ENCODE results near the gene DDX42. TPM values are rescaled to one million over a fixed set of nuclear protein-coding genes. Genes with fewer than 3 reads are reported as not detected.
A peak's percentile ranks its signal among the peaks of the same experiment; 100 is the strongest.

DDX42 gene
- total and polyA plus RNA-seq, 2 of the 13 experiments (the other 11 are each of a cell fraction or from before 2014, with no cell fraction given), result 87.2 to 92.9 TPM

GRCh38 chr17:63842540-63843386, 68.8 kb downstream of the DDX42 start, which contains the start of gene SMARCD2 (continued):
- TF ChIP-seq MYC (CRISPR knock-in tag; IDR thresholded peaks at IDR 0.05; ENCODE audit: borderline replicate concordance) (peak; percentile 90), REL (CRISPR knock-in tag; conservative IDR thresholded peaks at IDR 0.05) (peak; percentile 95), MNT (IDR thresholded peaks at IDR 0.05) (no peak), SAP130 (CRISPR knock-in tag; IDR thresholded peaks at IDR 0.05; ENCODE audit: low read depth) (peak; percentile 93), FOXP4 (CRISPR knock-in tag; IDR thresholded peaks at IDR 0.05) (peak; percentile 83), ZBTB39 (CRISPR knock-in tag; IDR thresholded peaks at IDR 0.05) (no peak), ZFP36L1 (CRISPR knock-in tag; IDR thresholded peaks at IDR 0.05) (peak; percentile 63; the same call in 1 of the 2 replicates), SMAD3 (CRISPR knock-in tag; IDR thresholded peaks at IDR 0.05) (peak; percentile 98), PCBP2 (optimal IDR thresholded peaks at IDR 0.05; ENCODE audit: low read depth, low read length, poor library complexity, severe bottlenecking) (no peak), ZNF530 (CRISPR knock-in tag; IDR thresholded peaks at IDR 0.05; ENCODE audit: low read depth) (0 out of 2 replicates have a peak, but pooled peaks have one; percentile 58), ZNF335 (CRISPR knock-in tag; IDR thresholded peaks at IDR 0.05) (peak; percentile 84), KLF15 (CRISPR knock-in tag; IDR thresholded peaks at IDR 0.05; ENCODE audit: borderline replicate concordance) (peak; percentile 54; the same call in 1 of the 2 replicates), SMAD1 (CRISPR knock-in tag; IDR thresholded peaks at IDR 0.05; ENCODE audit: borderline replicate concordance, low read depth) (peak; percentile 41; the same call in 1 of the 2 replicates), FOXM1 (CRISPR knock-in tag; IDR thresholded peaks at IDR 0.05) (0 out of 2 replicates have a peak, but pooled peaks have one; percentile 45), ZNF792 (CRISPR knock-in tag; IDR thresholded peaks at IDR 0.05) (peak; percentile 86)
- TF ChIP-seq, protein P1, sequence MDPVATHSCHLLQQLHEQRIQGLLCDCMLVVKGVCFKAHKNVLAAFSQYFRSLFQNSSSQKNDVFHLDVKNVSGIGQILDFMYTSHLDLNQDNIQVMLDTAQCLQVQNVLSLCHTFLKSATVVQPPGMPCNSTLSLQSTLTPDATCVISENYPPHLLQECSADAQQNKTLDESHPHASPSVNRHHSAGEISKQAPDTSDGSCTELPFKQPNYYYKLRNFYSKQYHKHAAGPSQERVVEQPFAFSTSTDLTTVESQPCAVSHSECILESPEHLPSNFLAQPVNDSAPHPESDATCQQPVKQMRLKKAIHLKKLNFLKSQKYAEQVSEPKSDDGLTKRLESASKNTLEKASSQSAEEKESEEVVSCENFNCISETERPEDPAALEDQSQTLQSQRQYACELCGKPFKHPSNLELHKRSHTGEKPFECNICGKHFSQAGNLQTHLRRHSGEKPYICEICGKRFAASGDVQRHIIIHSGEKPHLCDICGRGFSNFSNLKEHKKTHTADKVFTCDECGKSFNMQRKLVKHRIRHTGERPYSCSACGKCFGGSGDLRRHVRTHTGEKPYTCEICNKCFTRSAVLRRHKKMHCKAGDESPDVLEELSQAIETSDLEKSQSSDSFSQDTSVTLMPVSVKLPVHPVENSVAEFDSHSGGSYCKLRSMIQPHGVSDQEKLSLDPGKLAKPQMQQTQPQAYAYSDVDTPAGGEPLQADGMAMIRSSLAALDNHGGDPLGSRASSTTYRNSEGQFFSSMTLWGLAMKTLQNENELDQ (CRISPR knock-in tag; IDR thresholded peaks at IDR 0.05; ENCODE audit: borderline replicate concordance), result peak; percentile 73; the same call in 1 of the 2 replicates
- TF ChIP-seq, protein P2, sequence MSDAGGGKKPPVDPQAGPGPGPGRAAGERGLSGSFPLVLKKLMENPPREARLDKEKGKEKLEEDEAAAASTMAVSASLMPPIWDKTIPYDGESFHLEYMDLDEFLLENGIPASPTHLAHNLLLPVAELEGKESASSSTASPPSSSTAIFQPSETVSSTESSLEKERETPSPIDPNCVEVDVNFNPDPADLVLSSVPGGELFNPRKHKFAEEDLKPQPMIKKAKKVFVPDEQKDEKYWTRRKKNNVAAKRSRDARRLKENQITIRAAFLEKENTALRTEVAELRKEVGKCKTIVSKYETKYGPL (CRISPR knock-in tag; IDR thresholded peaks at IDR 0.05), result peak; percentile 67
